Measurements from ENCODE around the gene ENPP7. TPM values are rescaled to one million over a fixed set of nuclear protein-coding genes. Genes with fewer than 3 reads are reported as not detected.

Gene ENPP7
- polyA plus RNA-seq, 1 donor (not counting 4 experiments of a cell fraction or from before 2014, with no cell fraction given): not detected

- no peaks in the 10 kb centered on the region for H3K9me1 ChIP-seq (ENCODE audit: control insufficient read depth, extremely low read depth, insufficient read depth, low read length)
- H3K4me2 ChIP-seq (ENCODE audit: control insufficient read depth, extremely low read depth, insufficient read depth, low read depth, low read length): no peak overlapping the region
- no peak overlapping the region for H3K27ac ChIP-seq (ENCODE audit: control insufficient read depth, insufficient read depth, low read length)
- H3K9me3 ChIP-seq (ENCODE audit: control insufficient read depth, low read depth, low read length): no peaks in the 10 kb centered on the region
- H3K27me3 ChIP-seq (ENCODE audit: control insufficient read depth, extremely low read depth, insufficient read depth, low read length): peaks cover 7% of the 10 kb centered on the region
- dilution Hi-C loops (cut with MboI; ENCODE audit: extremely low pct_ligation_motif_present, low sequenced_read_pairs): no loop called here
- no peaks in the 10 kb centered on the region for H3K36me3 ChIP-seq (ENCODE audit: control insufficient read depth in 2 of 2, extremely low read depth in 1 of 2, insufficient read depth in 2 of 2, low read length in 2 of 2)
- no peak for FAIRE-seq
- H3K79me2 ChIP-seq (ENCODE audit: control insufficient read depth, insufficient read depth, low read length): no peaks in the 10 kb centered on the region
- no peak overlapping the region for H3K9ac ChIP-seq (ENCODE audit: control insufficient read depth, extremely low read depth, insufficient read depth, low read length)
- no peak overlapping the region for H2AFZ ChIP-seq (ENCODE audit: control insufficient read depth, low read length)
- no peak for DNase-seq (ENCODE audit: low read depth, low spot score)
- no peaks in the 10 kb centered on the region for H4K20me1 ChIP-seq (ENCODE audit: control insufficient read depth, extremely low read depth, insufficient read depth, low read length)
- H3K4me1 ChIP-seq (ENCODE audit: control insufficient read depth, extremely low read depth, insufficient read depth, low read length): no peaks in the 10 kb centered on the region
- TF ChIP-seq, protein P1, sequence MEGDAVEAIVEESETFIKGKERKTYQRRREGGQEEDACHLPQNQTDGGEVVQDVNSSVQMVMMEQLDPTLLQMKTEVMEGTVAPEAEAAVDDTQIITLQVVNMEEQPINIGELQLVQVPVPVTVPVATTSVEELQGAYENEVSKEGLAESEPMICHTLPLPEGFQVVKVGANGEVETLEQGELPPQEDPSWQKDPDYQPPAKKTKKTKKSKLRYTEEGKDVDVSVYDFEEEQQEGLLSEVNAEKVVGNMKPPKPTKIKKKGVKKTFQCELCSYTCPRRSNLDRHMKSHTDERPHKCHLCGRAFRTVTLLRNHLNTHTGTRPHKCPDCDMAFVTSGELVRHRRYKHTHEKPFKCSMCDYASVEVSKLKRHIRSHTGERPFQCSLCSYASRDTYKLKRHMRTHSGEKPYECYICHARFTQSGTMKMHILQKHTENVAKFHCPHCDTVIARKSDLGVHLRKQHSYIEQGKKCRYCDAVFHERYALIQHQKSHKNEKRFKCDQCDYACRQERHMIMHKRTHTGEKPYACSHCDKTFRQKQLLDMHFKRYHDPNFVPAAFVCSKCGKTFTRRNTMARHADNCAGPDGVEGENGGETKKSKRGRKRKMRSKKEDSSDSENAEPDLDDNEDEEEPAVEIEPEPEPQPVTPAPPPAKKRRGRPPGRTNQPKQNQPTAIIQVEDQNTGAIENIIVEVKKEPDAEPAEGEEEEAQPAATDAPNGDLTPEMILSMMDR (optimal IDR thresholded peaks at IDR 0.05 in 1 of 3, IDR thresholded peaks at IDR 0.05 in 1 of 3, conservative IDR thresholded peaks at IDR 0.05 in 1 of 3; ENCODE audit: extremely low read depth in 1 of 3, insufficient read depth in 2 of 3, low read length in 3 of 3): no peak
- no peak for TF ChIP-seq EZH2 (IDR thresholded peaks at IDR 0.05; ENCODE audit: low read length)
- no peak overlapping the region for H3K4me3 ChIP-seq (ENCODE audit: control insufficient read depth in 2 of 3, extremely low read depth in 1 of 3, insufficient read depth in 2 of 3, low read depth in 1 of 3, low read length in 3 of 3)
Observed at GRCh38 chr17:79732804-79733691, 2.3 kb downstream of the ENPP7 start.

DNA sequence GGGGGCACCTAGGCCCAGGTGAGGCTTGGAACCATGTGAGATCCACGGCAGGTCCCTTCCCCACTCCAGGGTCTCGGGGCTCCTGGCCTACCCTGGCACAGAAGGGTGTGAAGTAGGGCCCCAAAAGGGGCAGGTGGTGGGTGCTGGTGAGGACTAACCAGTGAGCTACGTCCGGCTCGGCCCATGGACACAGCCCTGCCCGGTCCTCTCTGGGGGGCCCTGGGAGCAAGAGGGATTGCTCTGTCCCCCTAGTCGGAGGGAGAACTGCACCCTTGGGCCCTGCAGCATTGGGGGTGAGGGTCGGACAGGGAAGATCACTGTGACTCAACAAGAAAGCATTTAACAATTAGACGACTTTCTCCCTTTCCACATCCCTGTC, 2.9 kb downstream of the ENPP7 start:
- H3K79me2 ChIP-seq (ENCODE audit: control insufficient read depth, insufficient read depth, low read length): no peaks in the 10 kb centered on the region
- no peak overlapping the region for H3K27ac ChIP-seq (ENCODE audit: control insufficient read depth, insufficient read depth, low read length)
- dilution Hi-C loops (cut with MboI; ENCODE audit: extremely low pct_ligation_motif_present, low sequenced_read_pairs): no loop called here
- no peak overlapping the region for H3K4me2 ChIP-seq (ENCODE audit: control insufficient read depth, extremely low read depth, insufficient read depth, low read depth, low read length)
- DNase-seq (ENCODE audit: low read depth, low spot score) (no peak), FAIRE-seq (no peak)
- H4K20me1 ChIP-seq (ENCODE audit: control insufficient read depth, extremely low read depth, insufficient read depth, low read length): no peaks in the 10 kb centered on the region
- no peaks in the 10 kb centered on the region for H3K36me3 ChIP-seq (ENCODE audit: control insufficient read depth in 2 of 2, extremely low read depth in 1 of 2, insufficient read depth in 2 of 2, low read length in 2 of 2)
- H3K4me1 ChIP-seq (ENCODE audit: control insufficient read depth, extremely low read depth, insufficient read depth, low read length): no peaks in the 10 kb centered on the region
- peaks cover 11% of the 10 kb centered on the region for H3K27me3 ChIP-seq (ENCODE audit: control insufficient read depth, extremely low read depth, insufficient read depth, low read length)
- no peak overlapping the region for H2AFZ ChIP-seq (ENCODE audit: control insufficient read depth, low read length)
- no peak overlapping the region for H3K4me3 ChIP-seq (ENCODE audit: control insufficient read depth in 2 of 3, extremely low read depth in 1 of 3, insufficient read depth in 2 of 3, low read depth in 1 of 3, low read length in 3 of 3)
- H3K9me3 ChIP-seq (ENCODE audit: control insufficient read depth, low read depth, low read length): no peaks in the 10 kb centered on the region
- no peak overlapping the region for H3K9ac ChIP-seq (ENCODE audit: control insufficient read depth, extremely low read depth, insufficient read depth, low read length)
- no peaks in the 10 kb centered on the region for H3K9me1 ChIP-seq (ENCODE audit: control insufficient read depth, extremely low read depth, insufficient read depth, low read length)
- TF ChIP-seq EZH2 (IDR thresholded peaks at IDR 0.05; ENCODE audit: low read length): no peak
- TF ChIP-seq, protein P1 (optimal IDR thresholded peaks at IDR 0.05 in 1 of 3, IDR thresholded peaks at IDR 0.05 in 1 of 3, conservative IDR thresholded peaks at IDR 0.05 in 1 of 3; ENCODE audit: extremely low read depth in 1 of 3, insufficient read depth in 2 of 3, low read length in 3 of 3): no peak
